Left lung (tissue), 10 donors: ENCODE measurements around the gene FILIP1L. TPM values are rescaled to one million over a fixed set of nuclear protein-coding genes. Genes with fewer than 3 reads are reported as not detected.

Experiments used
- ATAC-seq: fragments of 200-7000 bp; cut with Tn5 transposase; one replicate; pipeline ENCODE4 v1.9.1; 2020; ENCODE audit warnings: moderate library complexity
- DNase-seq, 4 donors: peaks; one replicate each; pipeline ENCODE4 v3.0.0-alpha.2; 2013 to 2020
- H3K27ac ChIP-seq, 2 donors: fragments of 200-600 bp; sonication (generic) in 1 of 2; one replicate each; pipeline versions ENCODE4 v1.5.0 to v1.8.0; 2020 to 2021
- H3K27me3 ChIP-seq, 2 donors: fragments of 200-600 bp; sonication (generic) in 1 of 2; one replicate each; pipeline versions ENCODE4 v1.5.0 to v1.8.0; 2020 to 2021
- H3K36me3 ChIP-seq, 2 donors: fragments of 200-600 bp; sonication (generic) in 1 of 2; one replicate each; pipeline versions ENCODE4 v1.5.0 to v1.8.0; 2020 to 2021
- H3K4me1 ChIP-seq, 2 donors: fragments of 200-600 bp; one replicate each; pipeline ENCODE4 v1.8.0; 2021
- H3K4me3 ChIP-seq, 2 donors: fragments of 200-600 bp; sonication (generic) in 1 of 2; one replicate each; pipeline versions ENCODE4 v1.5.0 to v1.8.0; 2020 to 2021; ENCODE audit warnings: mild to moderate bottlenecking in 1 of 2
- H3K9me3 ChIP-seq, 2 donors: fragments of 200-600 bp; sonication (generic) in 1 of 2; one replicate each; pipeline versions ENCODE4 v1.5.0 to v1.8.0; 2020 to 2021
- intact Hi-C, 2 donors: fragments of 100-400 bp; cut with DNase I; formaldehyde crosslinking; loops; one replicate each; pipeline versions ENCODE4 v1.11.2 to v1.14.2; 2022
- polyA plus RNA-seq, 6 donors: library from polyadenylated mRNA; unstranded; fragments of 120-200 nt; gene quantifications; one replicate each; pipeline ENCODE4 v1.2.1, GENCODE V29; 2013; ENCODE audit not compliant: insufficient read length in 6 of 6
- total RNA-seq, 2 donors: library from RNA; stranded (reverse); fragmentation: NEBNext Ultra II Directional; extraction: Animal tissue kit (Norgen Biotek cat#: 25700); gene quantifications; one replicate each; pipeline ENCODE4 v1.2.1, GENCODE V29; 2021
- TF ChIP-seq, protein P1 (sequence below), 2 donors: fragments of 200-600 bp; sonication (generic) in 1 of 2; IDR thresholded peaks; one replicate each; pipeline versions ENCODE4 v1.5.0 to v1.8.0; 2021; ENCODE audit warnings: antibody characterized with exemption in 2 of 2
- donor health status: DM: no; HTN: yes; CAD: no.
- donor health status: DM: no; HTN: no; CAD: no.

Gene FILIP1L
- total and polyA plus RNA-seq, 8 donors: 10.6 to 68.9 (median 14.8) TPM

DNA sequence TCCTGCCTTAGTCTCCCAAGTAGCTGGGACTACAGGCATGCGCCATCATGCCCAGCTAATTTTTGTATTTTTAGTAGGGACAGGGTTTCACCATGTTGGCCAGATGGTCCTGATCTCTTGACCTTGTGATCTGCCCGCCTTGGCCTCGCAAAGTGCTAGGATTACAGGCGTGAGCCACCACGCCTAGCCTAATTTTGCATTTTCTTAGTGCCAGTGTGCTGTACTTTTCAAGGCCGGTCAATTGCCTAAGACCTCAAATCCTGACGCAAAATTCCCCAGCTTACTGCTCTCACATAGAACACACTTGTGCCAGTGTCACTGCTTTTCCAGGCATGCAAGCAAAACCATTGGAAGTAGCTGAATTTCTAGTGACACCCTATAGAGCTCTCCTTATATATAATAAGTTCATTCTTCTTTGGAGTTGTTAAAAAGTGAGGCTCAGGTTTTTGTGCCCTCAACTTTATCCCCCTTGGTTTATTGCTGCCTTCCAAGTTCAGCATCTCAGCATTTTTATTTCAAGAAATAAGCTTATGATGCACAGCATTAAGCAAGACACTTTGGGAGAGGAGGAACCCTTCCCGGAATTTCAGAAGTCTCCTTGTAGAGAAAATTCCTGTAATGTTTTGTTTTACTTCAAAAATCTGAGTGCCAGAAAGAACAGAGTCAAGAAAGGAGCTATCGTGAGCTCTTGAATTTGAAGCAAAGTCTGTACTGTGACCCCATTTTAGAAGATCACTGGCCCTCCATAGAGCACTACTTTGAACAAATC, 93.2 kb downstream of the FILIP1L start:
- ATAC-seq (no peak), DNase-seq (no peak)
- Histone ChIP-seq H3K9me3 (no peaks in the 10 kb centered on the region), H3K4me3 (no peak overlapping the region), H3K27ac (no peak overlapping the region), H3K36me3 (no peaks in the 10 kb centered on the region), H3K27me3 (no peaks in the 10 kb centered on the region), H3K4me1 (no peaks in the 10 kb centered on the region)
- TF ChIP-seq, protein P1, sequence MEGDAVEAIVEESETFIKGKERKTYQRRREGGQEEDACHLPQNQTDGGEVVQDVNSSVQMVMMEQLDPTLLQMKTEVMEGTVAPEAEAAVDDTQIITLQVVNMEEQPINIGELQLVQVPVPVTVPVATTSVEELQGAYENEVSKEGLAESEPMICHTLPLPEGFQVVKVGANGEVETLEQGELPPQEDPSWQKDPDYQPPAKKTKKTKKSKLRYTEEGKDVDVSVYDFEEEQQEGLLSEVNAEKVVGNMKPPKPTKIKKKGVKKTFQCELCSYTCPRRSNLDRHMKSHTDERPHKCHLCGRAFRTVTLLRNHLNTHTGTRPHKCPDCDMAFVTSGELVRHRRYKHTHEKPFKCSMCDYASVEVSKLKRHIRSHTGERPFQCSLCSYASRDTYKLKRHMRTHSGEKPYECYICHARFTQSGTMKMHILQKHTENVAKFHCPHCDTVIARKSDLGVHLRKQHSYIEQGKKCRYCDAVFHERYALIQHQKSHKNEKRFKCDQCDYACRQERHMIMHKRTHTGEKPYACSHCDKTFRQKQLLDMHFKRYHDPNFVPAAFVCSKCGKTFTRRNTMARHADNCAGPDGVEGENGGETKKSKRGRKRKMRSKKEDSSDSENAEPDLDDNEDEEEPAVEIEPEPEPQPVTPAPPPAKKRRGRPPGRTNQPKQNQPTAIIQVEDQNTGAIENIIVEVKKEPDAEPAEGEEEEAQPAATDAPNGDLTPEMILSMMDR (IDR thresholded peaks at IDR 0.05): no peak
- intact Hi-C loops: no loop called here

DNA sequence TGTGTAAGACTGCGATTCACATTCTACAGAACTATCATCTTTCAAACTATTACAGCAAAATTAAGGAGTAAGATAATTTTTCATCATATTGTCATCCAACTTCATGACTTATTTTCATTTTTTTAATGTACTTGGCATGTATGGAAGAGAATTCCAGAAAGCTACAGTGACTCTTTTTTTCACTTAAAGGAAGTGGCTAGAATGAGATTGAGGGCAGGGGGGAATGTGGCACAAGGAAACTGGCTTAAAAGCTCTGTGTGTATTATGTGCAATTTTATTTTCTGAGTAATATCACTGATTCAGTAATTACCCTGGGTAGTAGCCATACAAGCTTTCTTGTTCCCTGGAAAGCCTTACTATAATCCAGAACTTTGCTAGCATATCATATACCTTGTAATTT, 94.6 kb downstream of the FILIP1L start:
- Histone ChIP-seq H3K27ac (no peak overlapping the region), H3K27me3 (no peaks in the 10 kb centered on the region), H3K4me3 (no peak overlapping the region), H3K36me3 (no peaks in the 10 kb centered on the region), H3K9me3 (peaks cover 0 to 3% of the 10 kb centered on the region in 2 donors), H3K4me1 (no peaks in the 10 kb centered on the region)
- ATAC-seq: no peak
- DNase-seq: no peak
- intact Hi-C loops: no loop called here
- TF ChIP-seq, protein P1 (IDR thresholded peaks at IDR 0.05): no peak

DNA sequence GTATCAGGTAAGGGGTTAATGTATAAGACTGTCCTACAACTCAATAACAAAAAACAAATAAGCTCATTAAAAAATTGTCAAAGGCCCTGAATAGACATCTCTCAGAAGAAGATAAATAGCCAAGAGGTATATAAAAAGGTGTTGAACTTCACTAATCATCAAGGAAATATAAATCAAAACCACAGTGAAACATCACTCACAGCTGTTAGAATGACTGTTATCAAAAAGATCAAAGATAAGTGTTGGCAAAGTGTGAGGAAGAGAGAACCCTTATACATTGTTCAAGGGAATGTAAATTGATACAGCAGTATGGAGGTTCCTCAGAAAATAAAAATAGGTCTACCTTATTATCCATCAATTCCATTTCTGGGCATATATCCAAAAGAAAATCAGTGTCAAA, 95.5 kb downstream of the FILIP1L start:
- DNase-seq: no peak
- Histone ChIP-seq H3K27me3 (no peaks in the 10 kb centered on the region), H3K27ac (no peak overlapping the region), H3K4me1 (no peaks in the 10 kb centered on the region), H3K36me3 (no peaks in the 10 kb centered on the region), H3K4me3 (no peak overlapping the region), H3K9me3 (peaks cover 0 to 3% of the 10 kb centered on the region in 2 donors)
- TF ChIP-seq, protein P1 (IDR thresholded peaks at IDR 0.05): no peak
- intact Hi-C loops: no loop called here
- no peak for ATAC-seq

DNA sequence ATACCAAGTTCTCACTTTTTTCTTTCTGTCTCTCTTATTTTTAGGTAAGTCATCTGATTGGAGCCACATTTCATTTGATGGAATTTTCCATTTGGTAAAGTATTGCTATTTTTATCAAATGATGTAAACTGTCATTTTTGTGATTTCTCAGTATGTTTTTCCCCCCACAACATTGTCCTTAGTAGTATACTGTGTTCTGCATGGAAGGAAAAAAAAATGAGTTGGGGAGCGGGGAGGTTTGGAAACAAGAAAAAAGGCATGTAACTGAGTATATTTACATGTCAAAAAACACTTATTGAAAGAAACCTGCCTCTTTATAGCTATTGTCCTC, 104.2 kb downstream of the FILIP1L start:
- Histone ChIP-seq H3K36me3 (no peaks in the 10 kb centered on the region), H3K27me3 (no peaks in the 10 kb centered on the region), H3K4me1 (peaks cover 0 to 7% of the 10 kb centered on the region in 2 donors), H3K4me3 (no peak overlapping the region), H3K27ac (no peak overlapping the region), H3K9me3 (peaks cover 0 to 1% of the 10 kb centered on the region in 2 donors)
- DNase-seq (no peak), ATAC-seq (no peak)
- TF ChIP-seq, protein P1 (IDR thresholded peaks at IDR 0.05): no peak
- intact Hi-C loops: no loop called here

DNA sequence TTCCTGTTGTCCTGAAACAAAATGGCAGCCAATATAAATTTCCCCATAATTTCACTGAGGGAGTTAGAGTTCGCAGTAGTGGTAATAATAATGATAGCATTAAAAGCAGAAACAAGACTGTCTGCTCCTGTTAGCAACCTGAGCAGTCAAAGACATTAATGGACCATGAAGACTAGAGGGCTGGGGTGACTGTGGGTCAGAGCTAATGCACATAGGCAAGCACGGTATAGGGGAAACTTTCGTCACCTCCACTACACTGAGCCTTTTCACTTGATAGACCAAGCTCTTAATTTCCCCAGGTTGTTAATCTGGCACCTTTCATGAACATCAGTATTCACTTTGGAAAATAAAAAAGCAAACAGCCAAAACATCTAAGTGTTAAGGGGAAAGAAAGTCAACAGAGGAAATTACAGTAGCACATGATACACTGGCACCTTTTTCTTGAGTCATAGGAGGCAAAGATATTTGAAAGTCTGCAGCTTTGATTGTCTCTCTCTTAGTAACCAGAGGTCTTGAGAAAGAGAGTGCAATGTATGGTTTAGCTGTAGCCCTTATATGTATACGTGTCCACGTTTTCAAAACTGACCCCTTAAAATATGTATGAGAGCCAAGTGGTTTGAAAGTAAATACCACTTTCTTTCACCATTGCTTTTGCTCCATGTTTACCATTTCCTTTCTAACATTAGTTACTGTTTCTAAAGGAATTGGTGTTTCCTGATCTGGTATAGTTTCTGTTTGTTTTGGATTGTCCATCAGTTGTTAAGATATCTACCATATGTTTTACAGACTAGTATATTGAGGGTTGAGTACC, 104.8 kb downstream of the FILIP1L start:
- no peaks in the 10 kb centered on the region for H3K27me3 ChIP-seq
- TF ChIP-seq, protein P1 (IDR thresholded peaks at IDR 0.05): no peak
- DNase-seq (no peak), ATAC-seq (no peak)
- no peaks in the 10 kb centered on the region for H3K9me3 ChIP-seq
- H3K4me1 ChIP-seq: peaks cover 0 to 7% of the 10 kb centered on the region in 2 donors
- H3K27ac ChIP-seq: no peak overlapping the region
- intact Hi-C loops: no loop called here
- H3K36me3 ChIP-seq: no peaks in the 10 kb centered on the region
- H3K4me3 ChIP-seq: no peak overlapping the region
